GM21390 (cell line): ENCODE measurements around the gene WASHC2A.
"Not testable (repeated sequence)": the region's sequence is repeated elsewhere in the genome, so short reads cannot be mapped to it uniquely, and the experiment has no call there.

Source experiments
- ATAC-seq: cut with Tn5 transposase; IDR thresholded peaks from one replicate; pipeline ENCODE4 v1.9.1; 2021; ENCODE audit not compliant: unreplicated experiment

WASHC2A gene

DNA sequence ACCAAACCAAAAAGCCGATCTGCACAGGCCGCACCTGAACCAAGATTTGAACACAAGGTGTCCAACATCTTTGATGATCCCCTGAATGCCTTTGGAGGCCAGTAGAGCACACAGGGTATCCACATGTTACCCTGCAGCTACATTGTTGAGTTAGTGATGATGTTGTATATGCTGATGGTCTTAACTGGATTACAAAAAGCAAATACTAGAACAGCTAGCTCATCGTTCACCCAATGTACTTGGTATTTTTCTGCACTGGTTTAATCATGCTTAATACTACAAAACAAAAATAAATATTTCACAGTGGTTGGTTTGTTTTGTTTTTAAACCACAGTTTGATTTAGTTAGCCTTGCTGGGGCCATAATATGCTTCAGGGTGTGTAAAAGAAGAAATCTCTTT is 65.1 kb downstream of the WASHC2A start:
- not testable (repeated sequence) for ATAC-seq

DNA sequence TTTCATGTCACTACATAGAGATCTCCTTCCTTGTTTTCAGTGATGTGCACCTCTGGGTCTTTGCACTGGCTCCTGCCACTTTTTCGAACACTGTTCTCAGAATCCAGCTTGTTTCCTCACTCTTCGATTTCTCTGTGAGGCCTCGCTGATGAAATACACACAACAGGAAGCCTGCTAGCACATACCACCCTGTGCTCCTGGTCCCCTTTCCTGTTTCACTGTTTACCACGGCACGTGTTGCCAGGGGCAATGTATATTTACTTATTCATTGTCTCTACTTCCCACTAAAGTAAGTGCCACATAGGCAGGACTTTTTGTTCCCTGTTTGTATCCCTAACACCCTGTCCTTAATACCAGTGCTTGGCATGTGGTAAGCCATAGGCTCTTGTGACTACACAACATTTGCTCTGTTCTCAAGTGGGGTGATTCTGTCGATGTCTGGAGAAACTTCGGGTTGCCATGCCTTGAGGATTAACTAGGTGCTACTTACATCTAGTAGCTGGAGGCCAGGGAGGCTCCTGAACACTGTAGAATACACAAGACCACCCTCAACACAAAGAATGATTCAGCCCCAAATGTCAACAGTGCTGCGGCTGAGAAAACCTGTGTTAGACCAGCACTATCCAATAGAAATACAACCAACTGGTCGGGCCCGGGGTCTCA is 75.9 kb downstream of the WASHC2A start:
- not testable (repeated sequence) for ATAC-seq

DNA sequence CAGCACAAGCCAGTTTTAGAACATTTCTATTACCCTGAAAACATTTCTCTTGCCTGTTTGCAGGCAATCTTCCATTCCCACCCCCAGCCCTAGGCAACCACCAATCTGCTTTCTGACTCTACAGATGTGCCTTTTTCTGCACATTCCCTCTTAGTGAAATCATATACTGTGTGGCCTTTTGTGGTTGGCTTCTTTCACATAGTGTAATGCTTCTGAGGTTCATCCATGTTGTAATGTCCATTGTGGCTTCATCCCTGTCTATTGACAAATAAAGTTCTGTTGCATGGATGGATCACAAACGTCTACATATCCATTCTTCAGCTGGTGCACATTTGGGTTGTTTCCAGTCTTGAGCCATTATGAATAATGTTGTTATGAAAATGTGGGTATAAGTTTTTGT is 77.8 kb downstream of the WASHC2A start:
- ATAC-seq = not testable (repeated sequence)

DNA sequence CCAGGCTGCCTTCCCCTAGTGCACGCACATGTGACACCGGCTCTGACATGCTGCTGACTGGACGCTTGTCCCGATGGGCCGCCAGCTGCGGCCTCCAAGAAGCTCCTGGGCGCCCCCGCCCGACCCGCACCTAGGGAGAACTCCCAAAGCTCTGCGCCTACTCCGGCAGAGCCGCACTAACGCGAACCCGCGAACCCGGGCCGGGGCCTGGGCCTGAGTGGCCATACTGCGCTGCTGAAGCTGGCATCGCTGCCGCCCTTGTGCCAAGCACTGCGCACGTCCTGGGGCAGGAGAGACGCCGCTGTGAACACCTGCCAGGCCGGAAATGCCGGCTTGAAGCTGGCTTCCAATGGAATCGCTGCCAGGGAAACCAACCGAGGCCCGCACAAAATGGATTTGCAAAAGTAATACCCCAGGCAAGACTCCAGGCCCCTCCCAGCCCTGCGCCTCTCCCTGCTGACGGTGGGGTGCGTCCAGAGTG is 85.1 kb downstream of the WASHC2A start:
- no peak for ATAC-seq

DNA sequence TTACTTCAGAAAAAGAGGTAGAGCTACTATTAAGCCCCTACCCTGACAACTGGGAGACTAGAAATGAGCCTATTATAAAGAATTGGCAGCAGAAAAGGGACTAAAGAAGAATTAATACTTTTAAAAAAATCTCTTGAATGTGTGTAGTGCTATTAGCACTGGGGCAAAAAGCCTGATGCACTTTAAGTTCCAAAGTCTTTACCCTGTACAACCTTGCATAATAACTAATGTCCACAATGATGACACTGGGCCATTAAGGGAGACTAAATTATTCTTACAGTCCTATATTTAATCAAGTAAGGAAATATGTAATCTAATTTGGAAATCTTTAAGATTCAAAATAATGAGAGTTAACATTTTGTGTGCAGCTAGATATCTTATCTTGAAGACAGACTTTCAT is 90.1 kb downstream of the WASHC2A start:
- not testable (repeated sequence) for ATAC-seq

DNA sequence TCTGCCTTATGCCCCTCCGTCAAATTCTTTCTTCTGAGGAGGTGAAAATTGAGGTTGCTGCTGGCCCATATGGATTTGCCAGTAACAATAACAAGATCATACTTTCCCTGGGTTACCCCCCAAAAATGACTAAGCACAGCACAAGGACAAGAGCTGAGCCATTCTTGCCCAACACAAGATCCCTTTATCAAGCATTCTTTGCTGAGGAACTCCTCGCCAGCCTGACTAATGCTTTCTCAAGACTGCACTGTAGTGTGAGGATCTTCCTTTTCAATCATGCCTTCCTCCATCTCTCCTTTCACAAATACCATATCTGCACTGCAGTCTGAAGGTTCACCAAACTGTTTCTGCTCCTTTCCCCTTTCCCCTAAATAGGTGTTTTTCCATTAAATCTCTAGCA is 92.1 kb downstream of the WASHC2A start:
- not testable (repeated sequence) for ATAC-seq

DNA sequence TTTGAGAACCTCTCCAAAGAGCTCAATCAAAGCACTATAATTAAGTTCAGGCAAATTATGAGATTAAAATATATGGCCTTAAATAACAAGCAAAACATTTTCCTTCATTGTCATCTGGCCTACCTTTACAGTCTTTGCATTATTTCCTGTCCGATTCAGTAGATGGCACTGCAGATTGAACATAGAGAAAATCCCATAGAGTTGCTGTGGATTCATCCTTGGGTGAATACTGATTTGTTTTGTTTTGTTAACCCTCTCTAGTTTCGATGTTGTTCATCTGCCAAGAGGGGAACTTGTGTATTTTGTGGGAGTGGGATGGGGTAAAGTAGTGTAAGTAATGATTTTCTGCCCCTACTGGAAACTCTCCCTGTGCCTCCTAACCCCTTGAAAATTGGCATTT is 97.3 kb downstream of the WASHC2A start:
- ATAC-seq = not testable (repeated sequence)

DNA sequence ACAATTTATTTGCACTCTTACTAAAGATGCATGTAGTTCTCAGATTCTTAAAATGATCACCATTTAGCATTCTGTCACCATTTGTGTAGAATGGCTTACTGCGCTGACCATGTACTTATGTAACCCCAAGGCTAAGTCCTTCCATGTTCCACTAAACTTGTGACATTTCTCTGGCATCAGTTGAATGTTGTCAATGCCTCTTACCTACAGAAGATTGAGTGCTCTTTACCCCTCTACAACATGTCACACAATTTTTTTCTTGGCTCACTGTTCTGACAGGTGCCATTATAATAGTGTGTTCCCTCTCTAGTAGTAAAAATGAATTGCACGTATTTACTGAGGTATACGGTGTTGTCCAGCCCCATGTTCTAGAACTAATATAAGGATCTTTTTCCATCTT is 100.1 kb downstream of the WASHC2A start:
- ATAC-seq = not testable (repeated sequence)

DNA sequence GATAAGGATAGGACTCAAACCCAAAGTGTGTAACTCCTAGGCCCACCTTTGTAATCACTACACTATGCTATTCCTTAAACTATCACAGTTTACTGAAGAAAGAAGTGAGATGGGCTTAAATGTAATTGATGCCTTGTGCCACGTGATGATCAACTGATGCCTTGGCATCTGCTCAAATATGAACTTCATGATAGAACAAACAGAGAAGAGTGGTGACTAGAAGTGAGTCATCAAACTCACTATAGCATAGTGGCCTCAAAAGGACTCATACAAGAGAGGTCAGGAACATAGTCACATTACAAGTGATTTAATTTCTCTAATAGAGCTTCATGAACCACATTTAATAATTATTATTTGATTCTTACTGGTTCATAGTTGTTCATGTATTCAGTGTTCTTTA is 101.8 kb downstream of the WASHC2A start:
- ATAC-seq = not testable (repeated sequence)

DNA sequence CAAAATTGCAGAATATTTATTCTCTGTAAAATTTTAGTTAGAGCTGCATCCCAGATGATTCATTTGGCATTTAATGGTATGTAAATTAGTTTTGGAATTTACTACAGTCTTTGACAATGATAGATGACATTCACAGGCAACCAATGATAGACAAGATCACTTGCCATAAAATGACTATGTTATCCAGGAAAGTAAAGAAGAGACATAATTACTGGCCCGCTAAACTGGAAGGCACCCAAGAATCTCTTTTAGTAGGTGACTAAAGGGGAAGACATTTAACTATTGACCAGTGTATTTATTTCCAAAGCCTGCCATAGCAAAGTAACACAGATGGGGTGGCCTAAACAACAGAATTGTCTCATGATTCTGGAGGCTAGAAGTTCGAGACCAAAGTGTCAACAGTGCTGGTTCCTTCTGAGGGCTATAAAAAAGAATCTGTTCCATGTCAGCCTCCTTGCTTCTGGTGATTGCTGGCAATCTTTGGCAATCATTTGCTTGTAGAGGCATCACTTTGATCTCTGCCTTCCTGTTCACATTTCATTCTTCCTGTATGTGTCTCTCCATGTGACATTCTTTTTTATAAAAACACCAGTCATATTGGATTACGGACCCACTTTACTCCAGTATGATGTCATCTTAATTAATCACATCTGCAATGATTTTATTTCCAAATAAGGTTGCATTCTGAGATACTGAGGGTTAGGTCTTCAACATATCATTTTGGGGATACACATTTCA is 107.2 kb downstream of the WASHC2A start:
- not testable (repeated sequence) for ATAC-seq
